ENCODE measurements around the gene SLC6A12.

SLC6A12 gene

GRCh38 chr12:227923-228845 lies 14.2 kb upstream of the SLC6A12 start:
- TF ChIP-seq CTCF (conservative IDR thresholded peaks at IDR 0.05): no peak
- H3K27ac ChIP-seq: no peak overlapping the region

- no peak for TF ChIP-seq CTCF (conservative IDR thresholded peaks at IDR 0.05)
- H3K27ac ChIP-seq: no peak overlapping the region
These were observed 13.4 kb upstream of the SLC6A12 start for GRCh38 chr12:227286-227915.

- H3K27ac ChIP-seq: no peak overlapping the region
- no peak for TF ChIP-seq CTCF (conservative IDR thresholded peaks at IDR 0.05)
These were observed 12.4 kb upstream of the SLC6A12 start for GRCh38 chr12:226401-226800.

- no peak overlapping the region for H3K27ac ChIP-seq
- TF ChIP-seq CTCF (conservative IDR thresholded peaks at IDR 0.05): no peak
These were observed 11.1 kb upstream of the SLC6A12 start for GRCh38 chr12:225012-225411.

- TF ChIP-seq CTCF (conservative IDR thresholded peaks at IDR 0.05): no peak
These were observed 10.4 kb upstream of the SLC6A12 start for GRCh38 chr12:224330-224729.

GRCh38 chr12:223841-224240 lies 9.9 kb upstream of the SLC6A12 start:
- no peak for TF ChIP-seq CTCF (conservative IDR thresholded peaks at IDR 0.05)
- H3K27ac ChIP-seq: no peak overlapping the region

More at GRCh38 chr12:224330-224729, 10.4 kb upstream of the SLC6A12 start:
- H3K27ac ChIP-seq: no peak overlapping the region

GRCh38 chr12:221736-222135 lies 7.8 kb upstream of the SLC6A12 start:
- no peak overlapping the region for H3K27ac ChIP-seq
- no peak for TF ChIP-seq CTCF (conservative IDR thresholded peaks at IDR 0.05)

All from VCaP (cell line).